ENCODE data around the gene CCDC187.

CCDC187 gene

GRCh38 chr9:136203408-136204144, 100.3 kb downstream of the CCDC187 start:
- no peak for DNase-seq

GRCh38 chr9:136202454-136203407, 101.2 kb downstream of the CCDC187 start:
- no peak for DNase-seq

DNA sequence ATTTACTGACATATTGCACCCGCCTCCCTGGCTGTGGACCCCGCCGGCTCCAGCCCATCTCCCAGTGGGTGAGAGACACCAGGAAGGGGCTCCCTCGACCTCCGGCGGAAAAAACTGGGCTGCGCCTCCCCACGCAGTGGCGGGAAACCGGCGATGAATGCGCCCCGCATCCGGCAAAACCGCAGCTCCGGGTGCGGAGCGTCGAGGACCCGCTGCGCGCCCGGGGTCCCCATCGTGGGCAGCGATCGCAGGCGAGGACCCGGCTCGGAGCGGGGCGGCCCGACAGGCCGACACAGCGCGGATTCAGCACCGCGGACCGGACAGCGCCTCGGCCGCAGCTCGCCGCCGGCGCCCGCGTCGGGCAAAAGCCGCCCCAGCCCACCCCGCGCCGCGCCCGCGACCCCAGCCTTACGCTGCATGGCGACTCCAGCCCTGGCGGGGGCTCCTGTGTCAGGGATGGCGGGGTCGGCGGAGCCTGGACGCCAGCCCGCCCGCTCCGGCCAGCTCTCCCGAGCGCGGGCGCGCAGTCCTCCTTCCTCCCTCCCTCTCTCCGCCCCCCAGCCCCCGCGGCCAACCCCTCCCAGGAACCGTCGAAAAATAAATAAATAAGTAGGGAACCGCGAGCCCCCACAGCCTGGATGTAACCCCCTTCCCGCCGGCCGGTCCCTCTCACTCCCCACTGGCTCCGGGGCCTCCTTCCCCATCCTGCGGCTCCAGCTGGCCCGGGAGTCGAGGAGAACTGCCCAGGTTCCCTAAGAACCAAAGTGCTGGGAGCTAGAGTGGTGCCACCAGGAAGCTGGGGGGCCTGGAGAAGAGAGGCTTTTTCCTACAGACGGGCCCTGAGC, 102.1 kb downstream of the CCDC187 start:
- DNase-seq: no peak

- no peak for DNase-seq
These were observed 102.7 kb downstream of the CCDC187 start for GRCh38 chr9:136201174-136201573.

GRCh38 chr9:136200424-136200823, 103.5 kb downstream of the CCDC187 start:
- no peak for DNase-seq

Data from OCI-M1 (cell line).